ENCODE measurements around the gene ATP2A3. TPM values are rescaled to one million over a fixed set of nuclear protein-coding genes. Genes with fewer than 3 reads are reported as not detected.
A peak's percentile ranks its signal among the peaks of the same experiment; 100 is the strongest.

Gene ATP2A3
- total RNA-seq, 2 donors from 2014 or later, result 43.8 to 49.5 TPM

DNA sequence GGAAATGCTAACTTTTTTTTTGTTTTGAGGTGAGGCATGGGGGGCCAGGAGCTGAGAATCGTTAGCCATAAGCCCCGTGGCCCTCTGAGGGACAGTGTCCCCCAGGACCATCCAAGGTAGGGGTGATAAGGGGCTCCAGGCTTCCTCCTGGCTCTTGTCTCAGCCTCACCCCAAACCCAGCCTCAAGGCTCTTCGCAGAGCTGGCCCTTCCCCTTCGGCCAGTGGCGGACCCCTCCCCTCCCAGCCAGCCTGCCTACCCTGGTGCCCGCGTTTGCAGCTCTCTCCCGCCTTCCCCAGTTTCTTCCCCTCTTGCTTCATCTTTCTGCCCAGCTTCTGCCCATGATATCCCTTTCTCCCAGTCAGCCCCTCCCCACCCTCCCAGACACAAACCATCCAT is 22.7 kb upstream of the ATP2A3 start:
- H3K9me3 ChIP-seq, result no peaks in the 10 kb centered on the region
- H3K27ac ChIP-seq, result no peak overlapping the region
- DNase-seq (no peak), ATAC-seq (no peak)
- H3K27me3 ChIP-seq, result no peaks in the 10 kb centered on the region
- no peak overlapping the region for H3K4me3 ChIP-seq
- peaks cover 18% of the 10 kb centered on the region for H3K4me1 ChIP-seq
- intact Hi-C loops (cut with DNase I), result no loop called here
- WGBS, 2 donors, result 83 to 91% methylated on average over 6 to 8 of the region's 8 CpGs
- H3K36me3 ChIP-seq (replicated peaks in 1 of 2; ENCODE audit: insufficient read depth in 1 of 2, low read depth in 2 of 2), result no peaks in the 10 kb centered on the region
- TF ChIP-seq CTCF (IDR thresholded peaks at IDR 0.05), result no peak
- TF ChIP-seq POLR2A (IDR thresholded peaks at IDR 0.05), result no peak

GRCh38 chr17:3986270-3986938 is 22.2 kb upstream of the ATP2A3 start:
- 15 to 41% methylated on average over 2 to 16 of the region's 16 CpGs for WGBS, 2 donors
- DNase-seq (no peak), ATAC-seq (peak; percentile 41)
- H3K9me3 ChIP-seq, result no peaks in the 10 kb centered on the region
- H3K27ac ChIP-seq, result peak overlapping the region in 2 of 4 donors; percentile 9 to 14
- intact Hi-C loops (cut with DNase I), result no loop called here
- H3K4me1 ChIP-seq, result peaks cover 18% of the 10 kb centered on the region
- H3K27me3 ChIP-seq, result no peaks in the 10 kb centered on the region
- no peak overlapping the region for H3K4me3 ChIP-seq
- no peaks in the 10 kb centered on the region for H3K36me3 ChIP-seq (replicated peaks in 1 of 2; ENCODE audit: insufficient read depth in 1 of 2, low read depth in 2 of 2)
- no peak for TF ChIP-seq POLR2A (IDR thresholded peaks at IDR 0.05)
- no peak for TF ChIP-seq CTCF (IDR thresholded peaks at IDR 0.05)

- Histone ChIP-seq H3K27ac (peak overlapping the region in 2 of 4 donors; percentile 9 to 14), H3K4me1 (peaks cover 18% of the 10 kb centered on the region), H3K9me3 (no peaks in the 10 kb centered on the region), H3K27me3 (no peaks in the 10 kb centered on the region), H3K4me3 (no peak overlapping the region), H3K36me3 (replicated peaks in 1 of 2; ENCODE audit: insufficient read depth in 1 of 2, low read depth in 2 of 2) (no peaks in the 10 kb centered on the region)
- no peak for DNase-seq
- peak; percentile 13 for ATAC-seq
- TF ChIP-seq CTCF (IDR thresholded peaks at IDR 0.05) (no peak), POLR2A (IDR thresholded peaks at IDR 0.05) (no peak)
- 48 to 52% methylated on average over 5 to 14 of the region's 14 CpGs for WGBS, 2 donors
- intact Hi-C loops (cut with DNase I), result no loop called here
Observed at GRCh38 chr17:3985846-3986245, 21.6 kb upstream of the ATP2A3 start.

- no peak overlapping the region for H3K4me3 ChIP-seq
Observed at GRCh38 chr17:3983606-3984484, 19.6 kb upstream of the ATP2A3 start.

More at GRCh38 chr17:3983606-3984484, 19.6 kb upstream of the ATP2A3 start:
- H3K9me3 ChIP-seq, result no peaks in the 10 kb centered on the region
- no peaks in the 10 kb centered on the region for H3K36me3 ChIP-seq (replicated peaks in 1 of 2; ENCODE audit: insufficient read depth in 1 of 2, low read depth in 2 of 2)
- DNase-seq, result no peak
- ATAC-seq, result peak; percentile 20
- intact Hi-C loops (cut with DNase I), result no loop called here
- 84 to 92% methylated on average over 16 to 18 of the region's 18 CpGs for WGBS, 2 donors
- H3K27me3 ChIP-seq, result no peaks in the 10 kb centered on the region
- H3K27ac ChIP-seq, result no peak overlapping the region
- no peak for TF ChIP-seq CTCF (IDR thresholded peaks at IDR 0.05)
- no peak for TF ChIP-seq POLR2A (IDR thresholded peaks at IDR 0.05)
- H3K4me1 ChIP-seq, result peaks cover 21% of the 10 kb centered on the region

All from body of pancreas (tissue), 4 donors.